ENCODE measurements around the gene TAOK3. TPM values are rescaled to one million over a fixed set of nuclear protein-coding genes. Genes with fewer than 3 reads are reported as not detected.

Gene TAOK3
- total and polyA plus RNA-seq, 2 donors (not counting 3 experiments of a cell fraction or from before 2014, with no cell fraction given), result 11.3 to 23.1 TPM

DNA sequence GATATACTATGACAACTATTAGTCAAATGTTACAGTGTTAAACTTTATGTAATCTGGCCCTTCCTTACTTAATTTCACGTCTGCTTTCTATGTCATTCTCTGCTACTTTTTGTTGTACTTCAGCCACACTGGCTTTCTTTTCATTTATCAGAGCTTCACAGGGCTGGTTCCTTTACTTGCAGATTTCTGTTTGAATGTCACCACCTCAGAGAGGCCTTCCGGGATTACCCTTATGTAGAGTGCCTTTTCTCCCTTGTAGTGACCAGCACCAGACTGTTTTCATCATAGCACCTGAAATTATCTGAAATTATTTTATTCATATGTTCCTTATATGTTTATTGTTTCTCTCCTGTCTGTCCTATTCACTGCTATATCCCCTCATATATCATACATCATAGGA, 75.4 kb downstream of the TAOK3 start:
- H3K9me1 ChIP-seq (replicated peaks; ENCODE audit: control insufficient read depth, extremely low read depth, insufficient read depth, low read length), result no peaks in the 10 kb centered on the region
- DNase-seq (ENCODE audit: low read depth, low spot score), result no peak
- no TSS peak for BruUV-seq (replicated peaks)
- no peak for TF ChIP-seq MYC (IDR thresholded peaks at IDR 0.05; ENCODE audit: low read depth, low read length)
- no peak for TF ChIP-seq POLR2AphosphoS5 (IDR thresholded peaks at IDR 0.05; ENCODE audit: insufficient read depth, low read depth, low read length)
- no peak for TF ChIP-seq GATA2 (IDR thresholded peaks at IDR 0.05; ENCODE audit: insufficient read depth, insufficient read length, low read depth, low read length)
- TF ChIP-seq, protein P1, sequence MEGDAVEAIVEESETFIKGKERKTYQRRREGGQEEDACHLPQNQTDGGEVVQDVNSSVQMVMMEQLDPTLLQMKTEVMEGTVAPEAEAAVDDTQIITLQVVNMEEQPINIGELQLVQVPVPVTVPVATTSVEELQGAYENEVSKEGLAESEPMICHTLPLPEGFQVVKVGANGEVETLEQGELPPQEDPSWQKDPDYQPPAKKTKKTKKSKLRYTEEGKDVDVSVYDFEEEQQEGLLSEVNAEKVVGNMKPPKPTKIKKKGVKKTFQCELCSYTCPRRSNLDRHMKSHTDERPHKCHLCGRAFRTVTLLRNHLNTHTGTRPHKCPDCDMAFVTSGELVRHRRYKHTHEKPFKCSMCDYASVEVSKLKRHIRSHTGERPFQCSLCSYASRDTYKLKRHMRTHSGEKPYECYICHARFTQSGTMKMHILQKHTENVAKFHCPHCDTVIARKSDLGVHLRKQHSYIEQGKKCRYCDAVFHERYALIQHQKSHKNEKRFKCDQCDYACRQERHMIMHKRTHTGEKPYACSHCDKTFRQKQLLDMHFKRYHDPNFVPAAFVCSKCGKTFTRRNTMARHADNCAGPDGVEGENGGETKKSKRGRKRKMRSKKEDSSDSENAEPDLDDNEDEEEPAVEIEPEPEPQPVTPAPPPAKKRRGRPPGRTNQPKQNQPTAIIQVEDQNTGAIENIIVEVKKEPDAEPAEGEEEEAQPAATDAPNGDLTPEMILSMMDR (IDR thresholded peaks at IDR 0.05; ENCODE audit: extremely low read depth in 1 of 2, insufficient read depth in 1 of 2, low read depth in 1 of 2, low read length in 2 of 2), result no peak
- no peak for TF ChIP-seq POLR2A (IDR thresholded peaks at IDR 0.05; ENCODE audit: low read depth, low read length)
- no peak for TF ChIP-seq EZH2 (IDR thresholded peaks at IDR 0.05; ENCODE audit: borderline replicate concordance, low read depth, low read length, severe bottlenecking)
- no peak for TF ChIP-seq FOS (IDR thresholded peaks at IDR 0.05; ENCODE audit: borderline replicate concordance, insufficient read depth, low read length)
- POLR2A ChIA-PET, result no interaction called here
- no peak overlapping the region for H3K4me3 ChIP-seq (replicated peaks in 1 of 3; ENCODE audit: insufficient read depth in 1 of 3, low read depth in 1 of 3, low read length in 3 of 3)
- no peaks in the 10 kb centered on the region for H3K27me3 ChIP-seq (ENCODE audit: control insufficient read depth in 2 of 2, insufficient read depth in 2 of 2, low read length in 2 of 2)
- no peak overlapping the region for H3K4me2 ChIP-seq (ENCODE audit: insufficient read depth, low read length)
- H2AFZ ChIP-seq (ENCODE audit: low read depth, low read length), result no peak overlapping the region
- H3K9ac ChIP-seq (replicated peaks; ENCODE audit: extremely low read depth, insufficient read depth, low read length), result no peak overlapping the region
- H3K9me3 ChIP-seq (replicated peaks; ENCODE audit: control insufficient read depth, insufficient read depth, low read length), result no peaks in the 10 kb centered on the region
- dilution Hi-C loops (cut with MboI; ENCODE audit: extremely low pct_ligation_motif_present, low sequenced_read_pairs), result no loop called here
- H3K36me3 ChIP-seq (ENCODE audit: control insufficient read depth in 2 of 2, extremely low read depth in 1 of 2, insufficient read depth in 2 of 2, low read length in 2 of 2), result no peaks in the 10 kb centered on the region
- FAIRE-seq, result no peak
- no peaks in the 10 kb centered on the region for H4K20me1 ChIP-seq (replicated peaks; ENCODE audit: control insufficient read depth, extremely low read depth, insufficient read depth, low read length)
- intact Hi-C loops (cut with micrococcal nuclease), result no loop called here
- H3K4me1 ChIP-seq (ENCODE audit: control insufficient read depth, extremely low read depth, insufficient read depth, low read length), result peaks cover 4% of the 10 kb centered on the region
- no peak overlapping the region for H3K27ac ChIP-seq (ENCODE audit: insufficient read depth, low read depth, low read length)
- CTCF ChIA-PET, result interaction anchor here (0.7 kb wide), 1 partner anchor 67 kb away, joined by 3 read pairs; no protein-coding TSS in a partner anchor
- peaks cover 2% of the 10 kb centered on the region for H3K79me2 ChIP-seq (ENCODE audit: control insufficient read depth, insufficient read depth, low read length)

Data from endothelial cell of umbilical vein (primary cell).